H1 (cell line): ENCODE measurements around the gene CHMP4A. TPM values are rescaled to one million over a fixed set of nuclear protein-coding genes. Genes with fewer than 3 reads are reported as not detected.

Experiments used
- CTCF ChIA-PET: fragments of 300-600 bp; sonication (Branson Sonifier 250); formaldehyde crosslinking; loops from one replicate; lab custom pipeline; 2021; ENCODE audit not compliant: partially characterized antibody; lab: Charles Lee
- POLR2A ChIA-PET: fragments of 300-600 bp; sonication (Branson Sonifier 250); formaldehyde crosslinking; loops from one replicate; lab custom pipeline; 2021; ENCODE audit warnings: inconsistent platforms; ENCODE audit not compliant: partially characterized antibody; lab: Charles Lee
- DNase-seq, 2 experiments: peaks; one replicate each; pipeline versions ENCODE4 v3.0.0 to v3.0.0-alpha.2; 2010 to 2022; ENCODE audit warnings: low spot score in 2 of 2, low read depth in 1 of 2, mixed read lengths in 1 of 2
- FAIRE-seq: peaks from 2 replicates; lab custom pipeline; 2011; peaks lifted over from hg19 to GRCh38; lab: Jason Lieb, UNC
- H2AFZ ChIP-seq: 2 replicates; pipeline ENCODE4 v1.8.1; 2012; ENCODE audit warnings: low read length, inconsistent platforms
- H2AK5ac ChIP-seq: 2 replicates; pipeline ENCODE4 v1.6.1; 2013; ENCODE audit warnings: low read depth, low read length
- H2BK120ac ChIP-seq: replicated peaks from 2 replicates; pipeline ENCODE3; 2013; ENCODE audit warnings: low read depth, low read length, inconsistent platforms
- H2BK12ac ChIP-seq: 2 replicates; pipeline ENCODE4 v1.6.1; 2013; ENCODE audit warnings: low read depth, low read length
- H2BK15ac ChIP-seq: 2 replicates; pipeline ENCODE4 v1.6.1; 2013; ENCODE audit warnings: low read length
- H2BK20ac ChIP-seq: 2 replicates; pipeline ENCODE4 v1.6.1; 2013; ENCODE audit warnings: low read length
- H2BK5ac ChIP-seq: 2 replicates; pipeline ENCODE4 v1.6.1; 2013; ENCODE audit warnings: low read depth, low read length
- H3K14ac ChIP-seq: 2 replicates; pipeline ENCODE4 v1.6.1; 2013; ENCODE audit warnings: inconsistent platforms; ENCODE audit not compliant: insufficient read length
- H3K18ac ChIP-seq: 2 replicates; pipeline ENCODE4 v1.6.1; 2013; ENCODE audit warnings: low read length; ENCODE audit errors: extremely low read depth
- H3K23ac ChIP-seq: 2 replicates; pipeline ENCODE4 v1.6.1; 2013; ENCODE audit warnings: inconsistent platforms; ENCODE audit not compliant: insufficient read length
- H3K23me2 ChIP-seq: 2 replicates; pipeline ENCODE4 v1.6.1; 2013; ENCODE audit warnings: low read depth, low read length
- H3K27ac ChIP-seq: 2 replicates; pipeline ENCODE4 v1.6.1; 2011; ENCODE audit warnings: low read depth, low read length, inconsistent platforms
- H3K27me3 ChIP-seq, 4 experiments: replicated peaks in 1 of 4; 1 replicate in 1 of 4; 2 replicates in 3 of 4; pipeline versions ENCODE4 v1.6.1 to v1.8.1; 2011 to 2013; ENCODE audit warnings: low read length in 3 of 4, mild to moderate bottlenecking in 3 of 4, inconsistent platforms in 2 of 4, mixed read lengths in 2 of 4, moderate library complexity in 1 of 4; ENCODE audit not compliant: control insufficient read depth in 3 of 4, insufficient read depth in 3 of 4; ENCODE audit errors: extremely low read depth in 1 of 4
- H3K36me3 ChIP-seq, 4 experiments: 2 replicates each; pipeline versions ENCODE4 v1.6.1 to v1.8.1; 2011 to 2013; ENCODE audit warnings: mild to moderate bottlenecking in 4 of 4, low read length in 3 of 4, moderate library complexity in 2 of 4, control low read depth in 1 of 4, inconsistent platforms in 1 of 4; ENCODE audit not compliant: insufficient read depth in 4 of 4, control insufficient read depth in 2 of 4
- H3K4ac ChIP-seq: replicated peaks from 2 replicates; pipeline ENCODE3; 2013; ENCODE audit warnings: low read length, low read depth, mixed read lengths, inconsistent platforms; ENCODE audit not compliant: insufficient read length
- H3K4me1 ChIP-seq, 4 experiments: replicated peaks in 1 of 4; 1 replicate in 1 of 4; 2 replicates in 3 of 4; pipeline versions ENCODE4 v1.6.1 to v1.8.1; 2011 to 2013; ENCODE audit warnings: low read length in 3 of 4, inconsistent platforms in 2 of 4, mixed read lengths in 1 of 4; ENCODE audit not compliant: insufficient read depth in 4 of 4, control insufficient read depth in 3 of 4
- H3K4me2 ChIP-seq, 2 experiments: 2 replicates each; pipeline versions ENCODE4 v1.6.1 to v1.8.1; 2011 to 2013; ENCODE audit warnings: low read depth in 2 of 2, low read length in 2 of 2, control low read depth in 1 of 2, inconsistent platforms in 1 of 2, mild to moderate bottlenecking in 1 of 2; ENCODE audit not compliant: insufficient read depth in 1 of 2
- H3K4me3 ChIP-seq, 4 experiments: fragments of 200-600, 300-600 bp in 1 of 4; sonication (generic), shearing (Covaris generic), sonication (Bioruptor Twin) in 1 of 4; 2 replicates each; pipeline versions ENCODE4 v1.5.1 to v1.8.1; 2011 to 2016; ENCODE audit warnings: low read length in 4 of 4, low read depth in 3 of 4, control low read depth in 2 of 4, inconsistent platforms in 2 of 4, mild to moderate bottlenecking in 2 of 4, mixed read lengths in 1 of 4, moderate library complexity in 1 of 4; ENCODE audit not compliant: insufficient read depth in 2 of 4; ENCODE audit errors: extremely low read depth in 1 of 4
- H3K56ac ChIP-seq: replicated peaks from 2 replicates; pipeline ENCODE3; 2013; ENCODE audit warnings: low read depth, mild to moderate bottlenecking, mixed read lengths, low read length, inconsistent platforms; ENCODE audit not compliant: insufficient read length
- H3K79me1 ChIP-seq: 2 replicates; pipeline ENCODE4 v1.6.1; 2013; ENCODE audit warnings: low read depth, low read length, control low read depth
- H3K79me2 ChIP-seq, 2 experiments: 2 replicates each; pipeline versions ENCODE4 v1.6.1 to v1.8.1; 2012 to 2013; ENCODE audit warnings: low read length in 2 of 2, mild to moderate bottlenecking in 2 of 2, inconsistent platforms in 1 of 2; ENCODE audit not compliant: insufficient read depth in 2 of 2, control insufficient read depth in 1 of 2
- H3K9ac ChIP-seq, 4 experiments: replicated peaks in 1 of 4; 1 replicate in 1 of 4; 2 replicates in 3 of 4; pipeline versions ENCODE4 v1.6.1 to v1.8.1; 2011 to 2013; ENCODE audit warnings: low read depth in 3 of 4, low read length in 3 of 4, control low read depth in 2 of 4, mild to moderate bottlenecking in 2 of 4, moderate library complexity in 2 of 4, inconsistent platforms in 1 of 4; ENCODE audit errors: extremely low read depth in 1 of 4
- H3K9me3 ChIP-seq, 2 experiments: 2 replicates each; pipeline versions ENCODE4 v1.6.1 to v1.8.1; 2012 to 2013; ENCODE audit warnings: mild to moderate bottlenecking in 2 of 2, moderate library complexity in 2 of 2, control low read depth in 1 of 2, inconsistent platforms in 1 of 2, low read depth in 1 of 2, low read length in 1 of 2, mixed read lengths in 1 of 2; ENCODE audit not compliant: insufficient read depth in 2 of 2
- H4K20me1 ChIP-seq, 2 experiments: replicated peaks in 1 of 2; 2 replicates each; pipeline versions ENCODE3 to v1.8.1; 2011 to 2013; ENCODE audit warnings: inconsistent platforms in 2 of 2, low read length in 2 of 2, mild to moderate bottlenecking in 1 of 2; ENCODE audit not compliant: insufficient read depth in 2 of 2, control insufficient read depth in 1 of 2
- H4K5ac ChIP-seq: 2 replicates; pipeline ENCODE4 v1.6.1; 2013; ENCODE audit warnings: low read length, low read depth, mixed read lengths, inconsistent platforms; ENCODE audit not compliant: insufficient read length
- H4K8ac ChIP-seq: 2 replicates; pipeline ENCODE4 v1.8.0; 2013; ENCODE audit warnings: mild to moderate bottlenecking, moderate library complexity, low read length, inconsistent platforms; ENCODE audit not compliant: insufficient read depth; ENCODE audit errors: extremely low read depth
- H4K91ac ChIP-seq: replicated peaks from 2 replicates; pipeline ENCODE3; 2013; ENCODE audit warnings: low read length, mixed read lengths, inconsistent platforms; ENCODE audit not compliant: insufficient read length
- BACH1 ChIP-seq: IDR thresholded peaks from 2 replicates; pipeline ENCODE4 v1.6.1; 2012; ENCODE audit warnings: low read length, improper control_type of control experiment
- CREB1 ChIP-seq: IDR thresholded peaks from 2 replicates; pipeline ENCODE4 v1.6.1; 2012; ENCODE audit warnings: inconsistent platforms
- GTF2F1 ChIP-seq: IDR thresholded peaks from 2 replicates; pipeline ENCODE4 v1.6.1; 2012; ENCODE audit warnings: low read depth, low read length, improper control_type of control experiment, borderline replicate concordance
- KDM5A ChIP-seq: fragments of 200-600 bp; IDR thresholded peaks from 2 replicates; pipeline ENCODE4 v1.7.1; 2012; ENCODE audit warnings: mild to moderate bottlenecking, low read length, inconsistent platforms, mixed read lengths
- POLR2AphosphoS5 ChIP-seq: IDR thresholded peaks from 2 replicates; pipeline ENCODE4 v1.6.1; 2011; ENCODE audit warnings: low read depth, low read length
- RAD21 ChIP-seq, 2 experiments: IDR thresholded peaks in 1 of 2; conservative IDR thresholded peaks in 1 of 2; 2 replicates each; pipeline ENCODE4 v1.6.1; 2011; ENCODE audit warnings: low read depth in 2 of 2, low read length in 2 of 2, improper control_type of control experiment in 1 of 2, inconsistent platforms in 1 of 2, mild to moderate bottlenecking in 1 of 2, moderate library complexity in 1 of 2
- SAP30 ChIP-seq: fragments of 300-600 bp; sonication (generic); IDR thresholded peaks from 2 replicates; pipeline ENCODE4 v1.7.1; 2012; ENCODE audit warnings: low read length, moderate library complexity, mild to moderate bottlenecking, inconsistent platforms; ENCODE audit not compliant: insufficient read depth, insufficient replicate concordance
- SP1 ChIP-seq: IDR thresholded peaks from 2 replicates; pipeline ENCODE4 v1.6.1; 2011; ENCODE audit warnings: low read depth, low read length
- SP2 ChIP-seq: IDR thresholded peaks from 2 replicates; pipeline ENCODE4 v1.6.1; 2012; ENCODE audit warnings: mild to moderate bottlenecking, low read length, inconsistent platforms
- SRF ChIP-seq: IDR thresholded peaks from 2 replicates; pipeline ENCODE4 v1.6.1; 2011; ENCODE audit warnings: mild to moderate bottlenecking, low read depth, low read length, moderate library complexity
- SUZ12 ChIP-seq: fragments of 200-600 bp; sonication (generic); IDR thresholded peaks from 2 replicates; pipeline ENCODE4 v1.6.1; 2012; ENCODE audit warnings: mild to moderate bottlenecking, inconsistent platforms, low read length, moderate library complexity, mixed read lengths
- WGBS, 2 experiments: shearing (Covaris generic) in 1 of 2; methylation state at CpG; one replicate each; pipeline versions ENCODE4 v1.1.6 to v1.1.7; 2013 to 2015; ENCODE audit warnings: low lambda C conversion rate in 2 of 2, mixed read lengths in 2 of 2, inconsistent platforms in 1 of 2, low coverage in 1 of 2, missing lambda C conversion rate in 1 of 2; ENCODE audit not compliant: insufficient replicate concordance in 2 of 2, insufficient coverage in 1 of 2, insufficient read length in 1 of 2; ENCODE audit errors: extremely low coverage in 1 of 2, missing lambda C conversion rate in 1 of 2; 5-methylcytosine and 5-hydroxymethylcytosine counted together
- polyA plus RNA-seq, 7 experiments: library from polyadenylated mRNA; depleted of rRNA in 3 of 7; stranded (reverse) in 5 of 7; unstranded in 2 of 7; fragments of >200 nt in 5 of 7; fragments of 200-250 nt in 2 of 7; gene quantifications; 1 replicate in 5 of 7; 2 replicates in 1 of 7; 4 replicates in 1 of 7; pipeline versions ENCODE4 v1.2.1 to v1.2.3, GENCODE V29; 2011 to 2013; ENCODE audit warnings: missing spikeins in 2 of 7, mixed read lengths in 2 of 7
- total RNA-seq: library from RNA; stranded (reverse); fragmentation: NEBNext Ultra II Directional; extraction: Animal tissue kit (Norgen Biotek cat#: 25700); gene quantifications from 2 replicates; pipeline ENCODE4 v1.2.1, GENCODE V29; 2021

The CHMP4A gene
- total and polyA plus RNA-seq, 2 of the 8 experiments (the other 6 are each of a cell fraction or from before 2014, with no cell fraction given): 32.9 to 37.6 TPM

DNA sequence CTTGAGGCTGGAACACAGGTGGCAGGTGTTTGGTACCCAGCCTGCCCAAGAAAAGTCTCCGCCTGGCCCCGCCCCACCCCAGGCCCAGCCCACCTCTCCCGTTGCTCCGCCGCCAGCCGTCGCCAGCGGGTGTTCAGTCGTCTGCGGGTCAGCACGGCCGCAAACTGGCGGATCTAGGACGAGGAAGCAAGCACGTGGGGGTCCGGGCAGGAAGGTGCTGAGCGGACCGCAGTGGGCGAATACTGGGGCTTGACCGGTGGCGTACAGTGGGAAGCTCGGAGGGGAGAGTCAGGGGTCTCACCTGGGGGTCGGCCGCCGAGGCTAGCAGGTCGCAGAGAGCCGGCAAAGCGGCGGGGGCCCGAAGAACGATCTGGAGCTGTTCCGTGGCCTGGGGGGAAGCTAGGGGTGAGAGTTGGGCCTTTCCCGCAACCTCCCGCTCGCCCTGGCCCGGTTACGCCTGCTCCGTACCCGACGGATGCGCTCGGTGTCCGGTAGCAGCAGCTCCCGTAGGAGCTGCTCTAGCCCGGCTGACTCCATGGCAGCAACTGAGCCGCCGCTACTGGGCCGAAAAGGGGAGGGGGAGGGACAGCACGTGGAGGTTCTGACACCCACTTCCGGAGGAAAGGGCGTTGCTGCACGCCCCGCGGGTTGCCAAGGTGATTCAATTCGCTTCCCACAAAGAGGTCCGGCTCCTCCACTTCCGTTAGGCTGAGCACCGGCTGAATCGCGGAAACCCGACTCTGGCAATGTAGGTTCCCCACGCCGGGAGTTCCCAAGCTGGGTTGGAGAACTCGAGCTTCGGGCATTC lies 24.8 kb downstream of the CHMP4A start, which contains the start of gene IPO4:
IPO4 (minus strand) TSS at position 566 of the 808 bp plus-strand sequence; CDS start at position 537, 29 bp downstream.
- Histone ChIP-seq H3K4me1 (peaks cover 0 to 7% (median 4%) of the 10 kb centered on the region in 4 experiments; a peak in 6 of 7 replicates), H4K8ac (peak within 1 kb of the TSS; percentile 91), H2BK5ac (peak within 1 kb of the TSS; percentile 53; the same call in 1 of the 2 replicates), H3K79me1 (peaks cover 12% of the 10 kb centered on the region), H3K27me3 (no peaks in the 10 kb centered on the region), H4K91ac (peak within 1 kb of the TSS; percentile 82), H3K36me3 (peaks cover 17 to 41% (median 36%) of the 10 kb centered on the region in 4 experiments; a peak in 7 of 8 replicates), H3K14ac (no peak within 1 kb of the TSS), H3K23ac (no peak within 1 kb of the TSS), H2BK120ac (no peak within 1 kb of the TSS), H3K79me2 (peaks cover 0 to 13% of the 10 kb centered on the region in 2 experiments; a peak in 2 of 4 replicates), H4K20me1 (peaks cover 0 to 16% of the 10 kb centered on the region in 2 experiments), H3K4ac (no peak within 1 kb of the TSS), H3K4me2 (peak within 1 kb of the TSS; percentile 70 to 85), H3K23me2 (peaks cover 5% of the 10 kb centered on the region), H4K5ac (peak within 1 kb of the TSS; percentile 72), H3K9me3 (no peaks in the 10 kb centered on the region), H2AFZ (no peak within 1 kb of the TSS), H3K27ac (peak within 1 kb of the TSS; percentile 58; the same call in 1 of the 2 replicates), H3K9ac (peak within 1 kb of the TSS; percentile 36 to 71 (median 55)), H2BK20ac (no peak within 1 kb of the TSS), H3K56ac (peak within 1 kb of the TSS; percentile 62), H2BK15ac (0 out of 2 replicates have a peak within 1 kb of the TSS, but pooled peaks have one; percentile 89), H3K4me3 (peak within 1 kb of the TSS; percentile 75 to 91 (median 87)), H2BK12ac (no peak within 1 kb of the TSS), H2AK5ac (no peak within 1 kb of the TSS), H3K18ac (0 out of 2 replicates have a peak within 1 kb of the TSS, but pooled peaks have one; percentile 40)
- DNase-seq (peak; percentile 93 to 95), FAIRE-seq (no peak)
- 4% methylated on average over 55 of the region's 65 CpGs; no CpG with 5 or more reads in 1 of the 2 experiments for WGBS, 2 experiments
- ChIA-PET POLR2A (interaction anchor here (0.5 to 7.9 kb wide), 21 partner anchors 9 to 94 kb away, joined by 3 to 158 read pairs (median 4); partner anchors contain the start of genes CHMP4A, IRF9, MDP1 and PCK2), CTCF (interaction anchor here (0.8 to 4.1 kb wide), 7 partner anchors 24 to 119 kb away, joined by 3 to 16 read pairs (median 4); partner anchors contain the start of genes CHMP4A, CIDEB, DCAF11 and DHRS1)
- TF ChIP-seq SRF (peak; percentile 66), SP1 (peak; percentile 93), GTF2F1 (0 out of 2 replicates have a peak, but pooled peaks have one; percentile 61), SUZ12 (no peak), BACH1 (no peak), CREB1 (peak; percentile 58; the same call in 1 of the 2 replicates), POLR2AphosphoS5 (peak; percentile 78), KDM5A (peak; percentile 75), RAD21 (IDR thresholded peaks at IDR 0.05 in 1 of 2, conservative IDR thresholded peaks at IDR 0.05 in 1 of 2; ENCODE audit: low read depth in 2 of 2, low read length in 2 of 2) (peak; percentile 24 to 37; a peak in 2 of 4 replicates), SAP30 (peak; percentile 99), SP2 (no peak)
